ENCODE measurements around the gene NHLRC4. TPM values are rescaled to one million over a fixed set of nuclear protein-coding genes. Genes with fewer than 3 reads are reported as not detected.

NHLRC4 gene
- total and polyA plus RNA-seq, 9 of the 15 experiments (the other 6 are each of a cell fraction or from before 2014, with no cell fraction given): 0.24 to 3.7 (median 1.3) TPM; not detected in 2

DNA sequence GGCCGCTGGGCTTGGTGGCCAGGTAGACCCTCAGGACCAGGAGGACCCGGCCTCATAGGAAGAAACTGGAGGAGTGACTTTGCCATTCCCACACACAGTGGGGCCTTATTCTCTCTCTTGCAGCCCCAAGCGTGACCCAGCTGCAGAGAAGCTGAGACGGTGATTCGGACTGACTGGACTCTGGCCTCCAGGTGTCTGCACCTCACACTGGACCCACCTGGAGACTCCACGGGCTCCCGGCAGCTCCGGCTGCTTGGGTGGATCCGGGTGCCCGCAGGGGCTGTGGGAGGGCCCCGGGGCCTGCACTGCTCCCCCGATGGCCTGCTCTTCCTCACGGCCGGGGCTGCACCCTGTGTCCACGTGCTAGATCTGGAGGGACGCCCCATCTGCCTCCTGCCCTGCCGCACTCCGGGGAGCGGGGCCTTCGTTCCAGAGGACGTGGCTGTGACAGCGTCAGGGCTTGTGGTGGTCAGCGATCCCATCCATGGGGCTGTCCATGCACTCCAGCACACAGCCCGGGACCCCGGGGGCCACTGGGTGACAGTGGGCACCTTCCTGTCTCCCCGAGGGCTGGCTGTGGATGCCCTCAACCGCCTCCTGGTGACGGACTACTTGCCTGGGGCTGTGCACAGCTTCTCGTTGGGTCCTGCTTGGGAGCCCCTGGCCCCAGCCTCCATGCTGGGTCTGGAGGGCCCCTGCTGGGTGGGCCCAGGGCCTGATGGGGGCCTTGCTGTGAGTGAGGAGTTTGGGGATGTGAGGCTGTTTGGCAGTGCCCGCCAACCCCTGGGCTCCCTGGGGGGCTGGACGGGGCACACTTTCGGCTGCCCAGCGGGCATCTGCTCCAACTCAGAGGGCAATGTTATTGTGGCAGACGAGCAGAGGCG, 810 bp downstream of the NHLRC4 start (continued):
- TF ChIP-seq ZNF431 (CRISPR knock-in tag; IDR thresholded peaks at IDR 0.05) (no peak), ZNF384 (IDR thresholded peaks at IDR 0.05; ENCODE audit: low read depth, low read length) (no peak), CGGBP1 (CRISPR knock-in tag; IDR thresholded peaks at IDR 0.05) (no peak), ZNF780A (CRISPR knock-in tag; IDR thresholded peaks at IDR 0.05) (no peak), ZNF561 (CRISPR knock-in tag; conservative IDR thresholded peaks at IDR 0.05) (no peak)
- TF ChIP-seq, protein P1, sequence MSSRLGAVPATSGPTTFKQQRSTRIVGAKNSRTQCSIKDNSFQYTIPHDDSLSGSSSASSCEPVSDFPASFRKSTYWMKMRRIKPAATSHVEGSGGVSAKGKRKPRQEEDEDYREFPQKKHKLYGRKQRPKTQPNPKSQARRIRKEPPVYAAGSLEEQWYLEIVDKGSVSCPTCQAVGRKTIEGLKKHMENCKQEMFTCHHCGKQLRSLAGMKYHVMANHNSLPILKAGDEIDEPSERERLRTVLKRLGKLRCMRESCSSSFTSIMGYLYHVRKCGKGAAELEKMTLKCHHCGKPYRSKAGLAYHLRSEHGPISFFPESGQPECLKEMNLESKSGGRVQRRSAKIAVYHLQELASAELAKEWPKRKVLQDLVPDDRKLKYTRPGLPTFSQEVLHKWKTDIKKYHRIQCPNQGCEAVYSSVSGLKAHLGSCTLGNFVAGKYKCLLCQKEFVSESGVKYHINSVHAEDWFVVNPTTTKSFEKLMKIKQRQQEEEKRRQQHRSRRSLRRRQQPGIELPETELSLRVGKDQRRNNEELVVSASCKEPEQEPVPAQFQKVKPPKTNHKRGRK (tag; IDR thresholded peaks at IDR 0.05): no peak
